ENCODE data around the gene PLEKHO2. TPM values are rescaled to one million over a fixed set of nuclear protein-coding genes. Genes with fewer than 3 reads are reported as not detected.

PLEKHO2 gene
- total and polyA plus RNA-seq, 5 donors from 2014 or later, result 15.6 to 33.4 (median 27.9) TPM

GRCh38 chr15:64854041-64854440 is 12.3 kb downstream of the PLEKHO2 start:
- Mint-ChIP-seq H3K4me1 (peaks cover 11 to 76% (median 56%) of the 10 kb centered on the region in 4 donors), H3K27ac (no peak overlapping the region), H3K9me3 (peaks cover 0 to 2% (median 0%) of the 10 kb centered on the region in 7 donors), H3K27me3 (peaks cover 5% of the 10 kb centered on the region), H3K36me3 (peaks cover 29% of the 10 kb centered on the region), H3K4me3 (peak overlapping the region in 1 of 4 donors; percentile 18)
- ATAC-seq (ENCODE audit: low read depth in 2 of 2) (no peak), DNase-seq (no peak)
- H3K9me3 ChIP-seq (ENCODE audit: control insufficient read depth in 2 of 2, low read length in 2 of 2), result no peaks in the 10 kb centered on the region
- no peaks in the 10 kb centered on the region for H3K27me3 ChIP-seq (ENCODE audit: control insufficient read depth, insufficient read depth, low read length)
- H3K4me3 ChIP-seq (ENCODE audit: low read depth, low read length), result no peak overlapping the region
- no peak overlapping the region for H3K27ac ChIP-seq (ENCODE audit: insufficient read depth, low read length, poor library complexity, severe bottlenecking)
- H3K4me1 ChIP-seq (ENCODE audit: control insufficient read depth, insufficient read depth, low read length, poor library complexity, severe bottlenecking), result peaks cover 27% of the 10 kb centered on the region
- H3K36me3 ChIP-seq (ENCODE audit: control insufficient read depth, insufficient read depth, low read length), result peaks cover 76% of the 10 kb centered on the region

GRCh38 chr15:64854526-64854925 is 12.8 kb downstream of the PLEKHO2 start:
- ATAC-seq (ENCODE audit: low read depth in 2 of 2) (no peak), DNase-seq (no peak)
- peaks cover 0 to 2% (median 0%) of the 10 kb centered on the region in 7 donors for H3K9me3 Mint-ChIP-seq
- Histone ChIP-seq H3K4me1 (ENCODE audit: control insufficient read depth, insufficient read depth, low read length, poor library complexity, severe bottlenecking) (peaks cover 27% of the 10 kb centered on the region), H3K27me3 (ENCODE audit: control insufficient read depth, insufficient read depth, low read length) (no peaks in the 10 kb centered on the region), H3K9me3 (ENCODE audit: control insufficient read depth in 2 of 2, low read length in 2 of 2) (no peaks in the 10 kb centered on the region), H3K4me3 (ENCODE audit: low read depth, low read length) (no peak overlapping the region), H3K27ac (ENCODE audit: insufficient read depth, low read length, poor library complexity, severe bottlenecking) (no peak overlapping the region), H3K36me3 (ENCODE audit: control insufficient read depth, insufficient read depth, low read length) (peaks cover 79% of the 10 kb centered on the region)
- H3K4me1 Mint-ChIP-seq, result peaks cover 11 to 76% (median 56%) of the 10 kb centered on the region in 4 donors
- H3K27ac Mint-ChIP-seq, result peak overlapping the region in 2 of 3 donors; percentile 31 to 54
- peaks cover 5% of the 10 kb centered on the region for H3K27me3 Mint-ChIP-seq
- H3K4me3 Mint-ChIP-seq, result no peak overlapping the region
- peaks cover 29% of the 10 kb centered on the region for H3K36me3 Mint-ChIP-seq

DNA sequence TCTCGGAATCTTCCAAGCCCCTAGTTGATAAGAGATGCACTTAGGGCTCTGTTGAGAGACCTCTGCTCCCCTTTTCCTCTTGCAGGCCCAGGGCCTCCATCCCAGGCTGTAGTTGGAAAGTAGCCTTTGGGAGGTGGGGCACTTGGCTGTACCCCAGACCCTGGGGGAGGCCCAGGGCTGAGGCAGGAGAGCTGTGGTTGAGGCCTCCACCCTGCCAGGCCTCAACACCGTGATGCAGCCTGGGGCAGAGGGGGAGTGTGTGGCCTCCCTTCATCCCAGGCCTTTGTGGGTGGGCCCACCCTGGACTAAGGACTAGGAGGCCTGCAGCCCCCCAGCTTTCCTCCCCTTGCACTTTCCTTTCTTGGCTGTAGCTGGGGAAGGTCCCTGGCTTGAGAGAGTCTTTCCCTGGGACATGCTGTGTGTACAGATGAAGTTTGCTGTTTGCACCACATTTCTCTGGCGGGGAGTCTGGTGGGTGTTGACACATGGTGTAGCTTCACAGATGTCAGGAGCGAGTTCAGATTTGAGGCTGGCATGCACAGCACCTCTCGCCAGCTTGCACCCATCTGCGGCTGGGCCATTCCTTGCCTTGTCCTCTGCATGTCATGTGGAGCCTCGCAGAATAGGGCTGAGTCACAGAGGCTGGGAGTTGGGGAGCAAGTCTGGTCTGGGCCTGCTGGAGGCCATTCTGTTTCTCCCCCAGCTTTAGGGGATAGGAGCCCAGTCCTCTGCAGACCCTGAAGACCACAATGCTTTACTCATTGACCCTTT is 13.7 kb downstream of the PLEKHO2 start:
- Histone ChIP-seq H3K9me3 (ENCODE audit: control insufficient read depth in 2 of 2, low read length in 2 of 2) (no peaks in the 10 kb centered on the region), H3K36me3 (ENCODE audit: control insufficient read depth, insufficient read depth, low read length) (peaks cover 80% of the 10 kb centered on the region), H3K27me3 (ENCODE audit: control insufficient read depth, insufficient read depth, low read length) (no peaks in the 10 kb centered on the region), H3K4me3 (ENCODE audit: low read depth, low read length) (no peak overlapping the region), H3K27ac (ENCODE audit: insufficient read depth, low read length, poor library complexity, severe bottlenecking) (no peak overlapping the region), H3K4me1 (ENCODE audit: control insufficient read depth, insufficient read depth, low read length, poor library complexity, severe bottlenecking) (peaks cover 27% of the 10 kb centered on the region)
- peak overlapping the region; percentile 54 to 87 (median 73) for H3K27ac Mint-ChIP-seq
- peaks cover 9 to 72% (median 54%) of the 10 kb centered on the region in 4 donors for H3K4me1 Mint-ChIP-seq
- ATAC-seq (ENCODE audit: low read depth in 2 of 2) (no peak), DNase-seq (no peak)
- H3K27me3 Mint-ChIP-seq, result peaks cover 5% of the 10 kb centered on the region
- H3K4me3 Mint-ChIP-seq, result no peak overlapping the region
- H3K9me3 Mint-ChIP-seq, result peaks cover 0 to 2% (median 0%) of the 10 kb centered on the region in 7 donors
- peaks cover 22% of the 10 kb centered on the region for H3K36me3 Mint-ChIP-seq

GRCh38 chr15:64856429-64857145 is 14.9 kb downstream of the PLEKHO2 start:
- ATAC-seq (ENCODE audit: low read depth in 2 of 2), result no peak
- Histone ChIP-seq H3K4me1 (ENCODE audit: control insufficient read depth, insufficient read depth, low read length, poor library complexity, severe bottlenecking) (peaks cover 26% of the 10 kb centered on the region), H3K4me3 (ENCODE audit: low read depth, low read length) (no peak overlapping the region), H3K27me3 (ENCODE audit: control insufficient read depth, insufficient read depth, low read length) (no peaks in the 10 kb centered on the region), H3K36me3 (ENCODE audit: control insufficient read depth, insufficient read depth, low read length) (peaks cover 80% of the 10 kb centered on the region), H3K27ac (ENCODE audit: insufficient read depth, low read length, poor library complexity, severe bottlenecking) (peak overlapping the region; percentile 2), H3K9me3 (ENCODE audit: control insufficient read depth in 2 of 2, low read length in 2 of 2) (no peaks in the 10 kb centered on the region)
- Mint-ChIP-seq H3K9me3 (peaks cover 0 to 2% (median 0%) of the 10 kb centered on the region in 7 donors), H3K4me1 (peaks cover 5 to 63% (median 45%) of the 10 kb centered on the region in 4 donors), H3K27ac (peak overlapping the region; percentile 2 to 87 (median 78)), H3K27me3 (peaks cover 5% of the 10 kb centered on the region), H3K4me3 (peak overlapping the region in 3 of 4 donors; percentile 35 to 57 (median 54)), H3K36me3 (peaks cover 20% of the 10 kb centered on the region)
- DNase-seq, result no peak

- Histone ChIP-seq H3K36me3 (ENCODE audit: control insufficient read depth, insufficient read depth, low read length) (peaks cover 85% of the 10 kb centered on the region), H3K4me1 (ENCODE audit: control insufficient read depth, insufficient read depth, low read length, poor library complexity, severe bottlenecking) (peaks cover 23% of the 10 kb centered on the region), H3K9me3 (ENCODE audit: control insufficient read depth in 2 of 2, low read length in 2 of 2) (no peaks in the 10 kb centered on the region), H3K27ac (ENCODE audit: insufficient read depth, low read length, poor library complexity, severe bottlenecking) (no peak overlapping the region), H3K4me3 (ENCODE audit: low read depth, low read length) (no peak overlapping the region), H3K27me3 (ENCODE audit: control insufficient read depth, insufficient read depth, low read length) (no peaks in the 10 kb centered on the region)
- H3K4me1 Mint-ChIP-seq, result peaks cover 5 to 62% (median 41%) of the 10 kb centered on the region in 4 donors
- H3K27me3 Mint-ChIP-seq, result no peaks in the 10 kb centered on the region
- no peak for ATAC-seq (ENCODE audit: low read depth in 2 of 2)
- no peak for DNase-seq
- H3K4me3 Mint-ChIP-seq, result peak overlapping the region in 2 of 4 donors; percentile 54 to 57
- H3K27ac Mint-ChIP-seq, result peak overlapping the region in 2 of 3 donors; percentile 78 to 87
- H3K9me3 Mint-ChIP-seq, result no peaks in the 10 kb centered on the region
- H3K36me3 Mint-ChIP-seq, result peaks cover 13% of the 10 kb centered on the region
These were observed 15.7 kb downstream of the PLEKHO2 start for GRCh38 chr15:64857421-64857820.

DNA sequence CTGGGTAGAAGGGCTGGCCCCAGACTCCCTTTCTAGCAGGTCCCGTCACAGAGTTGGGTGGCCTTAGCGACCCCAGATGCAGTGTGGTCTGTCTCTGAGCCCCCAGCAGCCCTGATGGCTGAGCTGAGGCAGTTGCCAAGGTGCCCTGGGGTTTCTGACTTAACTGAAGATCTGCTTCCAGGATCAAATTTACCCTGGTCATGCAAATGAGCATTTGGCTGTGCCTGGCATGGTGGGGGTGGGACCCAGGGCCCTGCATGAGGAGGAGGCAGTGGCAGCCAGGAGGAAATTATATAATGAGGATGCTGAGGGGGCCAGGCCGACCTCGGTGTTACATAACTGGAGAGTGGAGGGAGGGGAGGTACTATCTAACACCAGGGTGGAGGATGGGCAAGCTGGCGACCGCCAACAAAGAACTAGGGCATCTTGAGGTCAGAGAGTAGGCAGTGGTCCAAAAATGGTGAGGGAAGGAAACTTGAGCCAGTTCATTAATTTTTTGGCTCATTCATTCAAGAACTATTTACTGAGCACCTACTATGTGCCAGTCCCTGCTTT is 16.4 kb downstream of the PLEKHO2 start:
- Mint-ChIP-seq H3K4me3 (peak overlapping the region in 1 of 4 donors; percentile 68), H3K9me3 (no peaks in the 10 kb centered on the region), H3K27ac (peak overlapping the region; percentile 69 to 78 (median 73)), H3K4me1 (peaks cover 5 to 63% (median 39%) of the 10 kb centered on the region in 4 donors), H3K36me3 (peaks cover 13% of the 10 kb centered on the region), H3K27me3 (no peaks in the 10 kb centered on the region)
- Histone ChIP-seq H3K9me3 (ENCODE audit: control insufficient read depth in 2 of 2, low read length in 2 of 2) (no peaks in the 10 kb centered on the region), H3K27me3 (ENCODE audit: control insufficient read depth, insufficient read depth, low read length) (no peaks in the 10 kb centered on the region), H3K27ac (ENCODE audit: insufficient read depth, low read length, poor library complexity, severe bottlenecking) (no peak overlapping the region), H3K4me1 (ENCODE audit: control insufficient read depth, insufficient read depth, low read length, poor library complexity, severe bottlenecking) (peaks cover 23% of the 10 kb centered on the region), H3K36me3 (ENCODE audit: control insufficient read depth, insufficient read depth, low read length) (peaks cover 87% of the 10 kb centered on the region), H3K4me3 (ENCODE audit: low read depth, low read length) (no peak overlapping the region)
- no peak for ATAC-seq (ENCODE audit: low read depth in 2 of 2)
- DNase-seq, result no peak

GRCh38 chr15:64859226-64859625 is 17.5 kb downstream of the PLEKHO2 start:
- peaks cover 12% of the 10 kb centered on the region for H3K36me3 Mint-ChIP-seq
- Histone ChIP-seq H3K4me3 (ENCODE audit: low read depth, low read length) (no peak overlapping the region), H3K36me3 (ENCODE audit: control insufficient read depth, insufficient read depth, low read length) (peaks cover 86% of the 10 kb centered on the region), H3K4me1 (ENCODE audit: control insufficient read depth, insufficient read depth, low read length, poor library complexity, severe bottlenecking) (peaks cover 23% of the 10 kb centered on the region), H3K27me3 (ENCODE audit: control insufficient read depth, insufficient read depth, low read length) (no peaks in the 10 kb centered on the region), H3K9me3 (ENCODE audit: control insufficient read depth in 2 of 2, low read length in 2 of 2) (no peaks in the 10 kb centered on the region), H3K27ac (ENCODE audit: insufficient read depth, low read length, poor library complexity, severe bottlenecking) (no peak overlapping the region)
- ATAC-seq (ENCODE audit: low read depth in 2 of 2) (no peak), DNase-seq (no peak)
- H3K27me3 Mint-ChIP-seq, result no peaks in the 10 kb centered on the region
- H3K9me3 Mint-ChIP-seq, result no peaks in the 10 kb centered on the region
- H3K4me1 Mint-ChIP-seq, result peaks cover 5 to 54% (median 37%) of the 10 kb centered on the region in 4 donors
- H3K4me3 Mint-ChIP-seq, result no peak overlapping the region
- peak overlapping the region in 1 of 3 donors; percentile 60 for H3K27ac Mint-ChIP-seq
